Measurements from ENCODE around the gene EEF2K. TPM values are rescaled to one million over a fixed set of nuclear protein-coding genes. Genes with fewer than 3 reads are reported as not detected.

Gene EEF2K
- total and polyA plus RNA-seq, 4 donors, result 5.6 to 40.8 (median 17.4) TPM

DNA sequence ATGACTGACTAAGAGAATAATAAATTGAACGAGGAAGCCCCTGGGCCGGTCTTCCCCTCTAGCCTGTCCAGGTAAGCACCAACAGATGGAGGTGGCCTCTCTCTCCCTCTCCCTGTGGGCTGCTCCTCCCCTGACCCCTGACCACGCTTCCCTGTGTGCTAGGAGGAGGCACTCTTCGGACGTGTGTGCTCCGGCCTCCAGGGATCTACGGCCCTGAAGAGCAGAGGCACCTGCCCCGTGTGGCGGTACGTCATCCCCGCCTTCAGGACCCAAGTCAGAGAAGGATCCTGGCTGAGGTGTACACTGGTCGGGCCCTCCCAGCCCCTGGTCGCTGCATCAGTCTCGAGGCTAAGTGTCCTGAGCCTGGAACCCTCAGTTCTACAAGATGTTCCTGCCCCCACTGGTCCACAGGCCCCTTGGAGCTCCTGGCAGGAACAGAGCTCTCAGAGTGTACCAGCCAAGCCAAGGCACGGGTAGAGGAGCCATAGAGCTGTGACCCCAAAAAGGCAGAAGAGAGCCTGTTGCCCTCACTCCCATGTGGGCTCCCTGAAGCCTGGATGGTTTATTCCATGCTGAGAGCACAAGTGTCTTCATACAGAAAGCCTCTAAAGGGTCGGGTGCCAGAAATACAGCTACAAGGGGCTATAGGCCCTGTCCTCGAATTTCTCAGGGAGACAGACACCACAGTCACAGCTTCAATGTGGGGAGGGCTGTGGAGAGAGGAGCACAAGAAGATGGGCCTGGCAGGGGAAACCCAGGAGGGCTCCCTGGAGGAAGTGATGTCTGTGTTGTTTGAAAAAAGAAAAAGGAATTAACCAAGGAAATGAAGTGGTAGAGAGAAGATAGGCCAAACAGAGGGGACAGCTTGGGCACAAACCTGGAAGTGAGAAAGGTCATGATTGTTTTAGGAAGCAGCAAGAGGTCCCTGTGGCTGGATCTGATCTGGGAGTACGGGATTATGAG lies 27.8 kb upstream of the EEF2K start:
- no peak overlapping the region for H3K9ac ChIP-seq (ENCODE audit: insufficient read depth in 1 of 2, low read length in 2 of 2)
- no peaks in the 10 kb centered on the region for H3K4me1 ChIP-seq (ENCODE audit: control insufficient read depth in 5 of 5, insufficient read depth in 5 of 5, low read length in 5 of 5)
- H3K4me3 ChIP-seq, result no peak overlapping the region
- H3K36me3 ChIP-seq (ENCODE audit: control insufficient read depth in 4 of 4, insufficient read depth in 4 of 4, low read length in 4 of 4), result no peaks in the 10 kb centered on the region
- DNase-seq (no peak), ATAC-seq (ENCODE audit: insufficient read depth, low FRiP score) (no peak)
- H3K27me3 ChIP-seq (ENCODE audit: control insufficient read depth in 3 of 3, insufficient read depth in 3 of 3, low read length in 2 of 3), result no peaks in the 10 kb centered on the region
- TF ChIP-seq, protein P1, sequence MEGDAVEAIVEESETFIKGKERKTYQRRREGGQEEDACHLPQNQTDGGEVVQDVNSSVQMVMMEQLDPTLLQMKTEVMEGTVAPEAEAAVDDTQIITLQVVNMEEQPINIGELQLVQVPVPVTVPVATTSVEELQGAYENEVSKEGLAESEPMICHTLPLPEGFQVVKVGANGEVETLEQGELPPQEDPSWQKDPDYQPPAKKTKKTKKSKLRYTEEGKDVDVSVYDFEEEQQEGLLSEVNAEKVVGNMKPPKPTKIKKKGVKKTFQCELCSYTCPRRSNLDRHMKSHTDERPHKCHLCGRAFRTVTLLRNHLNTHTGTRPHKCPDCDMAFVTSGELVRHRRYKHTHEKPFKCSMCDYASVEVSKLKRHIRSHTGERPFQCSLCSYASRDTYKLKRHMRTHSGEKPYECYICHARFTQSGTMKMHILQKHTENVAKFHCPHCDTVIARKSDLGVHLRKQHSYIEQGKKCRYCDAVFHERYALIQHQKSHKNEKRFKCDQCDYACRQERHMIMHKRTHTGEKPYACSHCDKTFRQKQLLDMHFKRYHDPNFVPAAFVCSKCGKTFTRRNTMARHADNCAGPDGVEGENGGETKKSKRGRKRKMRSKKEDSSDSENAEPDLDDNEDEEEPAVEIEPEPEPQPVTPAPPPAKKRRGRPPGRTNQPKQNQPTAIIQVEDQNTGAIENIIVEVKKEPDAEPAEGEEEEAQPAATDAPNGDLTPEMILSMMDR (IDR thresholded peaks at IDR 0.05; ENCODE audit: control extremely low read depth, extremely low read depth), result no peak
- no peaks in the 10 kb centered on the region for H3K9me3 ChIP-seq (ENCODE audit: control insufficient read depth in 4 of 4, insufficient read depth in 3 of 4, low read length in 3 of 4)
- WGBS, 2 donors, result 83 to 88% methylated on average over 18 of the region's 18 CpGs
- H3K27ac ChIP-seq (ENCODE audit: low read depth in 1 of 2, low read length in 1 of 2), result no peak overlapping the region

DNA sequence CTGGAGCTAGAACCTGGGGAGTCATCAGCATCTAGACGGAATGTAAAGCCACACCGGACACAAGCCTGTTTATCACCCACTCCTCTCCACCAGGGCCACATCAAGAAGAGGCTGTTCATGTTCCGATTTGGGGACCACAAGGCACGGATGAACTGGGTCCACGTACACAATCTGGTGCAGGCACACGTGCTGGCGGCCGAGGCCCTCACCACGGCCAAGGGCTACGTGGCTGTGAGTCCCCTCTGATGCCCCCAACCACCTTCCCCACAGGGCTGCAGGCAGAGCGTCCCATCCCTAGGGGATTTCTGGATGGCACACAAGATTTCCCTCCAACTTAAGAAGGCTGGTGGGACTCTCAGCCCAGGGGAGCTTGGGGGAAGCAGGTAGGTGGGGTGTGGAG lies 24.7 kb upstream of the EEF2K start:
- no peak for DNase-seq
- TF ChIP-seq, protein P1 (IDR thresholded peaks at IDR 0.05; ENCODE audit: control extremely low read depth, extremely low read depth), result no peak
- WGBS, 2 donors, result 86 to 93% methylated on average over 11 of the region's 11 CpGs
- Histone ChIP-seq H3K9ac (ENCODE audit: insufficient read depth in 1 of 2, low read length in 2 of 2) (no peak overlapping the region), H3K9me3 (ENCODE audit: control insufficient read depth in 4 of 4, insufficient read depth in 3 of 4, low read length in 3 of 4) (no peaks in the 10 kb centered on the region), H3K4me1 (ENCODE audit: control insufficient read depth in 5 of 5, insufficient read depth in 5 of 5, low read length in 5 of 5) (no peaks in the 10 kb centered on the region), H3K4me3 (no peak overlapping the region), H3K27ac (ENCODE audit: low read depth in 1 of 2, low read length in 1 of 2) (no peak overlapping the region), H3K36me3 (ENCODE audit: control insufficient read depth in 4 of 4, insufficient read depth in 4 of 4, low read length in 4 of 4) (no peaks in the 10 kb centered on the region), H3K27me3 (ENCODE audit: control insufficient read depth in 3 of 3, insufficient read depth in 3 of 3, low read length in 2 of 3) (no peaks in the 10 kb centered on the region)
- ATAC-seq (ENCODE audit: insufficient read depth, low FRiP score), result no peak

DNA sequence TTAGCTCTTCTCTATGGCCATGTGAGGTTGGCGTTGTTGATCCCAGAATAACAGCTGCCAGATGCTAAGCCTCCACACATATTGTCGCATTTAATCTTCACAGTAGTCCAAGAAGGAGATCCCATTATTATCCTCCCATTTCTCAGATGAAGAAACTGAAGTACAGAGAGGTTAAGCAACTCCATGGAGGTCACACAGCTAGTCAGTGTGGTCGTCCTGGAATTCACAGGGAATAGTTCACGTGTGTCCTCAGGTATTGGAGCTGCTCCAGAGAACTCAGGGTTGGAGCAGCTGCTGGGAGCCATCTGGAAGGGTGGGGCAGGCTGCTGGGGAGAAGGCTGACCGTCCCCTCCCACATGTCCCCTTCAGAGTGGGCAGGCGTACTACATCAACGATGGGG lies 24.2 kb upstream of the EEF2K start:
- no peak overlapping the region for H3K4me3 ChIP-seq
- H3K9ac ChIP-seq (ENCODE audit: insufficient read depth in 1 of 2, low read length in 2 of 2), result no peak overlapping the region
- TF ChIP-seq, protein P1 (IDR thresholded peaks at IDR 0.05; ENCODE audit: control extremely low read depth, extremely low read depth), result no peak
- ATAC-seq (ENCODE audit: insufficient read depth, low FRiP score) (no peak), DNase-seq (no peak)
- no peak overlapping the region for H3K27ac ChIP-seq (ENCODE audit: low read depth in 1 of 2, low read length in 1 of 2)
- 81 to 90% methylated on average over 7 of the region's 7 CpGs for WGBS, 2 donors
- H3K4me1 ChIP-seq (ENCODE audit: control insufficient read depth in 5 of 5, insufficient read depth in 5 of 5, low read length in 5 of 5), result no peaks in the 10 kb centered on the region
- H3K36me3 ChIP-seq (ENCODE audit: control insufficient read depth in 4 of 4, insufficient read depth in 4 of 4, low read length in 4 of 4), result no peaks in the 10 kb centered on the region
- no peaks in the 10 kb centered on the region for H3K27me3 ChIP-seq (ENCODE audit: control insufficient read depth in 3 of 3, insufficient read depth in 3 of 3, low read length in 2 of 3)
- H3K9me3 ChIP-seq (ENCODE audit: control insufficient read depth in 4 of 4, insufficient read depth in 3 of 4, low read length in 3 of 4), result no peaks in the 10 kb centered on the region
